HUES6 (cell line): ENCODE measurements around the gene ACTR6.
"Not testable (repeated sequence)": the region's sequence is repeated elsewhere in the genome, so short reads cannot be mapped to it uniquely, and the experiment has no call there.

Source experiments
- H3K27ac ChIP-seq: 2 replicates; pipeline ENCODE4 v1.7.0; 2013; ENCODE audit warnings: low read depth, mild to moderate bottlenecking, low read length, inconsistent platforms
- H3K27me3 ChIP-seq: 2 replicates; pipeline ENCODE4 v1.6.1; 2013; ENCODE audit warnings: low read length; ENCODE audit not compliant: control insufficient read depth, insufficient read depth
- H3K36me3 ChIP-seq: 2 replicates; pipeline ENCODE4 v1.6.1; 2013; ENCODE audit warnings: low read length; ENCODE audit not compliant: control insufficient read depth, insufficient read depth
- H3K4me1 ChIP-seq: 2 replicates; pipeline ENCODE4 v1.6.1; 2013; ENCODE audit warnings: low read length; ENCODE audit not compliant: control insufficient read depth, insufficient read depth
- H3K4me3 ChIP-seq: 2 replicates; pipeline ENCODE4 v1.5.1; 2013; ENCODE audit warnings: low read depth, low read length
- H3K9ac ChIP-seq: one replicate; pipeline ENCODE4 v1.6.1; 2013; ENCODE audit warnings: mild to moderate bottlenecking, low read length
- H3K9me3 ChIP-seq: 2 replicates; pipeline ENCODE4 v1.6.1; 2013; ENCODE audit warnings: low read depth, low read length; ENCODE audit not compliant: control insufficient read depth, insufficient read depth

ACTR6 gene

DNA sequence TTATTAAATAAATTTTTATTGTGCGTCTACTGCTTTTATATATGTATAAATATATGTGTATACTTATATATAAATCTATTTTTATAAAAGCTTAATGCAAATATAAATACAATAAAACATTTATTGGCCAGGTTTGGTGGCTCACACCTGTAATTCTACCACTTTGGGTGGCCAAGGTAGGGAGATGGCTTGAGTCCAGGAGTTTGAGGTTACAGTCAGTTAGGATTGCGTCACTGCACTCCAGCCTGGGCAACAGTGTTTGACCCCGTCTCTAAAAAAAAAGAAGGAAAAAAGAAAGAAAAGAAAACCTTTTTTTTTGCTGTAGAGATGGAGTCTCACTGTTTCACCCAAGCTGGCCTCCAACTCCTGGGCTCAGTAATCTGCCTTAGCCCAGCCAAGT, 20.9 kb downstream of the ACTR6 start:
- no peaks in the 10 kb centered on the region for H3K4me1 ChIP-seq
- no peak overlapping the region for H3K4me3 ChIP-seq
- no peak overlapping the region for H3K9ac ChIP-seq
- H3K9me3 ChIP-seq, result no peaks in the 10 kb centered on the region
- no peaks in the 10 kb centered on the region for H3K27me3 ChIP-seq
- no peak overlapping the region for H3K27ac ChIP-seq
- H3K36me3 ChIP-seq, result peaks cover 57% of the 10 kb centered on the region

DNA sequence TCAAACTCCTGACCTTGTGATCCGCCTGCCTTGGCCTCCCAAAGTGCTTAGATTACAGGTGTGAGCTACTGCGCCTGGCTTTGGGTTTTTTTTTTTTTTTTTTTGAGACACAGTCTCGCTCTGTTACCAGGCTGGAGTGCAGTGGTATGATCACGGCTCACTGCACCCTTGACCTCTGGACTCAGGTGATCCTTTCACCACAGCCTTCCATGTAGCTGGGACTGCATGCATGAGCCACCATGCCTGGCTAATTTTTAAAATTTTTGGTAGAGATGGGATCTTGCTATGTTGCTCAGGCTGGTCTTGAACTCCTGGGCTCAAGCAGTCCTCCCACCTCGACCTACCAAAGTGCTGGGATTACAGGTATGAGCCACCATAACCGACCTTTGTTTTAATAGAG, 21.6 kb downstream of the ACTR6 start:
- not testable (repeated sequence) for H3K27ac ChIP-seq, H3K27me3 ChIP-seq, H3K4me1 ChIP-seq, H3K4me3 ChIP-seq, H3K9ac ChIP-seq, H3K9me3 ChIP-seq
- peaks cover 57% of the 10 kb centered on the region for H3K36me3 ChIP-seq

DNA sequence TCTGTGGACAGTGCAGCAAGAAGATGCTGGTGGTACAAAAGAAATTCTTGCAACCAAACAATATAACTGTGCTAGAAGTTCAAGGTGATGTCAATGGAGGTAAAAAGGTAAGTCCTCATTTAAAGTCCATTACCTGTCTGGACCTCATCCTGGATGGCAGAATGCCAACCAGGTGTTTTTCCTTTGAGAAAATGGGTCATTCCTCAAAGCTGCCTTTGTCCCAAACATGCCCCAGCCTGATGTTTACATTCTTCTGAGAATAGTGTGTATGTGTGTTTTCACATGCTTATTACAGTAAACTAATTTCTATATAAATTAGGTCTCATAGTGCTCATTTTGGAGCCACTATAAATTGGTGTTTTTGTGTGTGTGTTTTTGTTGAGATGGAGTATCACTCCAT, 24.9 kb downstream of the ACTR6 start:
- no peak overlapping the region for H3K27ac ChIP-seq
- H3K4me1 ChIP-seq, result no peaks in the 10 kb centered on the region
- no peak overlapping the region for H3K4me3 ChIP-seq
- no peaks in the 10 kb centered on the region for H3K27me3 ChIP-seq
- no peaks in the 10 kb centered on the region for H3K9me3 ChIP-seq
- H3K36me3 ChIP-seq, result peaks cover 30% of the 10 kb centered on the region
- H3K9ac ChIP-seq, result no peak overlapping the region

DNA sequence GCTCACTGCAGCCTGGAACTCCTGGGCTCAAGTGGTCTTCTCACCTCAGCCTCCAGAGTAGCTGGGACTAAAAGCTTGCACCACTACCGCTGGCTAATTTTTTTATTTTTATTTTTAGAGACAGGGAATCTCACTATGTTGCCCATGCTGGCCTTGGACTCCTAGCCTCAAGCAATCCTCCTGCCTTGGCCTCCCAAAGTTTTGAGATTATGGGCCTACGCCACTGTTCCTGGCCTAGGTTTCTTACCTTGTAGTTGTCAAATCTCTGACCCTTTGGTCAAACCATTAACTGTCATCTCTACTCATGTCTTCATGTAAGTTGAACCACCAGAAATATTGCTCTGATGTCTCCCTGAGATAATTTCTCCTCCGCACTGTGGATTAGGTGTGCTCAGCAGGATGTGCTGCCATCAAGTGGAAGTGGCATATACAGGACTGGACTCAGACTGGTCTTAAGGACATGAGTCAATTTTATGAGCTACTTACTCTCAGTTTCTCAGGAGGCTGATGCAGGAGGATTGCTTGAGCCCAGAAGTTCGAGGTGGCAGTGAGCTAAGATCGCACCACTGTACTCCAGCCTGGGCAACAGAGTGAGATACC, 28.5 kb downstream of the ACTR6 start:
- Histone ChIP-seq H3K4me3 (no peak overlapping the region), H3K27ac (no peak overlapping the region), H3K9me3 (no peaks in the 10 kb centered on the region), H3K36me3 (peaks cover 10% of the 10 kb centered on the region), H3K4me1 (peaks cover under 1% of the 10 kb centered on the region; the same call in 1 of the 2 replicates), H3K9ac (no peak overlapping the region), H3K27me3 (no peaks in the 10 kb centered on the region)

DNA sequence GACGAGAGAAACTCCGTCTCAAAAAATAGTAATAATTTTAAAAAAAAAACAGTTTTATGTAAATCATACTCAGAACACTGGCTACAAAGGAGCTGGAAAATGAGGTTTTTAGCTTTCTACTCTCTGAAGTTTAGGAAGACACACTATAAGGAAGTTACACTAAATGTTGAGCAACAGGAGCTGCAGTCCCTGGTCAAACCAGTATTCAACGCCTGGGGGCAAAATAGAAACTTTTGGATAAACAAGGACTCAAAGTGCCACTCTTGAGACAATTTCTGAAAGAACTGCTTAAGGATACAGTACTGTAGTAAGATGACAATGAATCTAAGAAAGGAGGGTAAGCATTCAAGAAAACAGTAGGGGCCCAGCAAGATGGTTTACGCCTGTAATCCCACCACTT, 29.3 kb downstream of the ACTR6 start:
- no peak overlapping the region for H3K27ac ChIP-seq
- no peak overlapping the region for H3K4me3 ChIP-seq
- H3K36me3 ChIP-seq, result peaks cover 4% of the 10 kb centered on the region
- H3K4me1 ChIP-seq, result peaks cover 6% of the 10 kb centered on the region; the same call in 1 of the 2 replicates
- H3K9me3 ChIP-seq, result no peaks in the 10 kb centered on the region
- no peaks in the 10 kb centered on the region for H3K27me3 ChIP-seq
- no peak overlapping the region for H3K9ac ChIP-seq

DNA sequence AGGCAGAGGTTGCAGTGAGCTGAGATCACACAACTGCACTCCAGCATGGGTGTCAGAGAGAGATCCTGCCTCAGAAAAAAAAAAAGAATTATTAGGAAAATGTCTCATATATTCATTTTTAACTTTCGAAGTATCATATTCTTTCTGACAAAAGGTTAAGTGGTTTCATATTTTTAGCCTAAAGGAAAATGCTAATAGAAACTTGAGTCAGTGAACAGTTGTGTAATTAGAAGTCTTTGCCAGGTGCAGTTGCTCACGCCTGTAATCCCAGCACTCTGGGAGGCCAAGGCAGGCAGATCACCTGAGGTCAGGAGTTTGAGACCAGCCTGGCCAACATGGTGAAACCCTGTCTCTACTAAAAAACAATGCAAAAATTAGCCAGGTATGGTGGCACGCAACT, 31.3 kb downstream of the ACTR6 start:
- H3K9ac ChIP-seq, H3K27me3 ChIP-seq, H3K27ac ChIP-seq, H3K4me3 ChIP-seq, H3K36me3 ChIP-seq, H3K4me1 ChIP-seq, H3K9me3 ChIP-seq: not testable (repeated sequence)

DNA sequence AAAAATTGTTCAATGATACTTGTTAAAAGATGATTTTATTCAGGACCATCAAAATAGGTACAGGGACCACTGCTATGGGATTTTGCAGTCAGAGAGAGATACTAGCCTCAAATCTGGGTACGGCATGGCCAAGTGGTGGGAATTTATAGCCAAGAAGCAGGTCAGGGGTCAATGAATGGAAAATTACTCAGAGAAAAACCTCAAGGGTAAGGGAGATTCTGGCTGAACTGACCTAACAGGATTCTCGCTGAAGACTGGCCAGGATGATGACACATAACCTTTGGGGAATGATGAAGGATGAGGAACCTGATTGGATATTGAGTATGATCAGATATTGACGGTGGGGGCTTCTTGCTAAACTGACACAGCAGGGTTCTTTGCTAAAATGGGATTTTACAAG, 33.6 kb downstream of the ACTR6 start:
- H3K27ac ChIP-seq, result no peak overlapping the region
- H3K9ac ChIP-seq, result no peak overlapping the region
- peaks cover 6% of the 10 kb centered on the region; the same call in 1 of the 2 replicates for H3K4me1 ChIP-seq
- no peaks in the 10 kb centered on the region for H3K36me3 ChIP-seq
- no peaks in the 10 kb centered on the region for H3K27me3 ChIP-seq
- no peak overlapping the region for H3K4me3 ChIP-seq
- no peaks in the 10 kb centered on the region for H3K9me3 ChIP-seq

DNA sequence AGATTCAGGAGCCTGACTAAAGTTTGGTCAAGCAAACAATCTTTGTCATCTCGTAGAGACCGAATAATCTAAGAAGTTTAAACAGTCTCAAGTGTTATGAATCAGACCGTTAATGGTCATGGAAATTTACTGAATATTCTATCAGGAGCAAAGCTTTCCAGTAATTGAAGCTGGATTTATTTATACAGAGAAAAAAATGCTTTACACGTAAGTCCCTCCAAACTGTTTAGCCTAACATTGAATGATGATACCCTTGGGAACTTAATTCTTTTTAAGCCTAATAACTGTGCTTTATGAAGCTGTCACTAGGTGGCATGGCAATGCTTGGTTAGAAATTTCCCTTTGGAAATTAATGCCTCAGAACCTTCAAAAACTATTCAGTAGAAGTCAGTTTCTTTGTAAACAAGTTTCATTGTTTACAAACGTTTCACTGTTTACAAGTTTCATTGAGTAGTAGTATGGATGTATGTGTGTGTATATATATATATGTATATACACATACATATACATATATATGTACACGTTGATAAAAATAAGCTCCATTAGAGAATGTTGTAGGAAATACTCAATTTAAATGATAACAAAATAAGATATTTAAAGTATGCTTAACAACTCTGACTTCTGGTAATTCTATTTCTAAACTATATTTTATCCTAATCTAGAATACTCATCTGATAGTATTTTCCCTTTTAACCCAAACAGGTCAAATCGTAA, 34.1 kb downstream of the ACTR6 start:
- no peak overlapping the region for H3K9ac ChIP-seq
- H3K4me3 ChIP-seq, result no peak overlapping the region
- no peaks in the 10 kb centered on the region for H3K9me3 ChIP-seq
- H3K4me1 ChIP-seq, result peaks cover 6% of the 10 kb centered on the region; the same call in 1 of the 2 replicates
- H3K36me3 ChIP-seq, result no peaks in the 10 kb centered on the region
- no peaks in the 10 kb centered on the region for H3K27me3 ChIP-seq
- H3K27ac ChIP-seq, result no peak overlapping the region

DNA sequence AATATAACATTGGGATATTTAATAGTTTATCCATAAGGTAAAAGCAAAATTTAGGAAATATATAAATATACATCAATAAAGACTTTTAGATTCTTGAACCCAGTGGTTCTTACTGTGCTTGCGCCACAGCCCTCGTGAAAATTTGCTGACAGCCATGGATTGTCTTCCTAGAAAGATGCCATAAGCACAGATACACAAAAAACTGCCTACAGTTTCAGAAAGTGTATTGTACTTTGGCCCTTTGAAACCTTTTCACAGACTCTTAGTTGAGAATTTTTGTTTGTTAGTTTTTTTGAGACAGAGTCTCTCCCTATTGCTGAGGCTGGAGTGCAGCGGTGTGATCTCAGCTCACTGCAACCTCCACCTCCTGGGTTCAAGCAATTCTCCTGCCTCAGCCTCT, 38.2 kb downstream of the ACTR6 start:
- no peaks in the 10 kb centered on the region for H3K9me3 ChIP-seq
- H3K4me3 ChIP-seq, result no peak overlapping the region
- no peaks in the 10 kb centered on the region for H3K36me3 ChIP-seq
- no peak overlapping the region for H3K9ac ChIP-seq
- no peak overlapping the region for H3K27ac ChIP-seq
- H3K27me3 ChIP-seq, result no peaks in the 10 kb centered on the region
- H3K4me1 ChIP-seq, result peaks cover 6% of the 10 kb centered on the region; the same call in 1 of the 2 replicates

DNA sequence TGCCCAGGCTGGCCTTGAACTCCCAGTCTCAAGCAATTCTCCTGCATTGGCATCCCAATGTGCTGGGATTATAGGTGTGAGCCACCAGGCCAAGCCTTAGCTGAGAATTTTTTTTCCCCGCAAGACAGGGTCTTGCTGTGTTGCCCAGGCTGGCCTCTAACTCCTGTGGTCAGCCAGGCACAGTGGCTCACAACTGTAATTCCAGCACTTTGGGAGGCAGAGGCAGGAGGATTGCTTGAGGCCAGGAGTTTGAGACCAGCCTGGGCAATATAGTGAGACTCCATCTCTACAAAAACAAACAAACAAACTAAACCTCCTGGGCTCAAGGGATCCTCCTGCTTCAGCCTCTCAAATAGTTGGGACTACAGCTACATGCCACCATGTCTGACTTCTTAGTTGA, 39.0 kb downstream of the ACTR6 start:
- Histone ChIP-seq H3K9ac (no peak overlapping the region), H3K27ac (no peak overlapping the region), H3K4me1 (peaks cover 1% of the 10 kb centered on the region; the same call in 1 of the 2 replicates), H3K9me3 (no peaks in the 10 kb centered on the region), H3K36me3 (no peaks in the 10 kb centered on the region), H3K27me3 (no peaks in the 10 kb centered on the region), H3K4me3 (no peak overlapping the region)

DNA sequence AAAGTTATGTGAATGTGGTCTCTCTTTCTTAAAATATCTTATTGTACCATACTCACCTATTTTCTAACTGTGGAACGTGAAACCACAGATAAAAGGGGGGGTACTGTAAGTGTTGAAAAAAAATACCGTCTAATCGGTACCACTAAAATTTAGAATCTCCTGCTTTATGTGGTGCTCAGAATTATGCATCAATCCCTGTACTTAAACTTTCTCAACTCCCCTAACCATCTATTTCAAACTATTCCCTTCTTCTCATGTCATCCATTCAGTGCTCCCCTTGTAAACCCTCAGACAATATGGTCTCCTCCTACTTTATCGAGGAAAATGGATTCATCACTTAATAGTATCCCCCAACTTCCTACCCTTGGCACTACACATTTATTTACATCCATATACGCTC, 42.5 kb downstream of the ACTR6 start:
- H3K9me3 ChIP-seq, result no peaks in the 10 kb centered on the region
- H3K9ac ChIP-seq, result no peak overlapping the region
- H3K27me3 ChIP-seq, result no peaks in the 10 kb centered on the region
- H3K27ac ChIP-seq, result no peak overlapping the region
- no peaks in the 10 kb centered on the region for H3K36me3 ChIP-seq
- no peak overlapping the region for H3K4me3 ChIP-seq
- H3K4me1 ChIP-seq, result no peaks in the 10 kb centered on the region
